Sigmoid colon (tissue), 4 donors: ENCODE results near the gene XYLT1.

Source experiments
- POLR2A ChIP-seq, 2 donors: fragments of 450-650 bp; IDR thresholded peaks; one replicate each; pipeline ENCODE4 v1.6.1; 2016; ENCODE audit warnings: antibody characterized with exemption in 2 of 2, mild to moderate bottlenecking in 2 of 2, moderate library complexity in 2 of 2
- POLR2AphosphoS5 ChIP-seq, 4 donors: sonication (generic); formaldehyde crosslinking; IDR thresholded peaks; one replicate each; pipeline ENCODE4 v1.6.1; 2017; ENCODE audit warnings: antibody characterized with exemption in 4 of 4
- TF ChIP-seq, protein P1 (sequence below), 4 experiments: fragments of 450-650 bp in 3 of 4; fragments of 200-600 bp in 1 of 4; IDR thresholded peaks; one replicate each; pipeline ENCODE4 v1.5.1; 2016 to 2019; ENCODE audit warnings: antibody characterized with exemption in 4 of 4, mild to moderate bottlenecking in 3 of 4, moderate library complexity in 2 of 4

DNA sequence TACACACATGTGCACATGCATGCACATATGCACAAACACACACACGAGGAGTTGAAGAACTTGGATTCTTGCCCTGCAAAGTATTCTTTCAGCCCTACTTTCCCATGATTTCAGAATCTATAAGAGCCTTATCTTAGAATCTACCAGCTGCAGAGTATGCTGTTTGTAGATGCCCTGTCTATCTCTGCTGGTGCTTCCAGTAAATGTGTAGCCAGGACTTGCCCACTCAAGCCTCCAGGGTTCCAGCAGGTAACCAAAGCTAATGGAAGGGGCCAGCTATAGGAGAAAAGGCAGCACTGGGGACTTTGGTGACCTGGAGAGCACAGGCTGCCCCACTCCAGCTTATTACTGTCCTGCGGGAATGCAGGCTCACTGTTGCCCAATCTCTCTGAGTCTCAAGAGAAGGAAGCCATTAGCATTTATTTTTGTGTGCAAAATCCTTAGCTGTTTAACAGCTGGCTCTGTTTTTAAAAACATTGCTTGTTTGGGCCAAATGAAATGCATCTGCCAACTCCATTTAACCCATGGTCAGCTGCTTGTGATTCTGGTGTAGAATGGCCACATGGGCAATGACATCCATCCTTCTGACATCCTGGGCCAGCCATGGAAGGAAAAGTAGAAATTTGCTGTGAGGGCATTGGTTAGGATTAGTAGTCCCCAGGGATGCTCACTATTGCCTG is 28.6 kb upstream of the XYLT1 start:
- TF ChIP-seq POLR2AphosphoS5 (IDR thresholded peaks at IDR 0.05): no peak
- TF ChIP-seq, protein P1, sequence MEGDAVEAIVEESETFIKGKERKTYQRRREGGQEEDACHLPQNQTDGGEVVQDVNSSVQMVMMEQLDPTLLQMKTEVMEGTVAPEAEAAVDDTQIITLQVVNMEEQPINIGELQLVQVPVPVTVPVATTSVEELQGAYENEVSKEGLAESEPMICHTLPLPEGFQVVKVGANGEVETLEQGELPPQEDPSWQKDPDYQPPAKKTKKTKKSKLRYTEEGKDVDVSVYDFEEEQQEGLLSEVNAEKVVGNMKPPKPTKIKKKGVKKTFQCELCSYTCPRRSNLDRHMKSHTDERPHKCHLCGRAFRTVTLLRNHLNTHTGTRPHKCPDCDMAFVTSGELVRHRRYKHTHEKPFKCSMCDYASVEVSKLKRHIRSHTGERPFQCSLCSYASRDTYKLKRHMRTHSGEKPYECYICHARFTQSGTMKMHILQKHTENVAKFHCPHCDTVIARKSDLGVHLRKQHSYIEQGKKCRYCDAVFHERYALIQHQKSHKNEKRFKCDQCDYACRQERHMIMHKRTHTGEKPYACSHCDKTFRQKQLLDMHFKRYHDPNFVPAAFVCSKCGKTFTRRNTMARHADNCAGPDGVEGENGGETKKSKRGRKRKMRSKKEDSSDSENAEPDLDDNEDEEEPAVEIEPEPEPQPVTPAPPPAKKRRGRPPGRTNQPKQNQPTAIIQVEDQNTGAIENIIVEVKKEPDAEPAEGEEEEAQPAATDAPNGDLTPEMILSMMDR (IDR thresholded peaks at IDR 0.05): no peak
- no peak for TF ChIP-seq POLR2A (IDR thresholded peaks at IDR 0.05)
